Small intestine (tissue), 7 donors: ENCODE data around the gene TOM1L2. TPM values are rescaled to one million over a fixed set of nuclear protein-coding genes. Genes with fewer than 3 reads are reported as not detected.
"Not testable (repeated sequence)": the region's sequence is repeated elsewhere in the genome, so short reads cannot be mapped to it uniquely, and the experiment has no call there.

ENCODE experiments used
- DNase-seq, 2 donors: peaks; one replicate each; pipeline versions ENCODE4 v3.0.0 to v3.0.0-alpha.2; 2013
- FAIRE-seq: peaks from 2 replicates; lab custom pipeline; 2012; peaks lifted over from hg19 to GRCh38; lab: Jason Lieb, UNC
- H3K27ac ChIP-seq, 3 donors: one replicate each; pipeline ENCODE4 v1.5.1; 2013; ENCODE audit warnings: low read length in 2 of 3, mild to moderate bottlenecking in 2 of 3, control low read depth in 1 of 3, inconsistent platforms in 1 of 3, low read depth in 1 of 3, moderate library complexity in 1 of 3
- H3K27me3 ChIP-seq, 3 donors: one replicate each; pipeline ENCODE4 v1.6.1; 2013; ENCODE audit warnings: low read length in 3 of 3, inconsistent platforms in 1 of 3; ENCODE audit not compliant: control insufficient read depth in 3 of 3, insufficient read depth in 3 of 3
- H3K36me3 ChIP-seq, 3 donors: one replicate each; pipeline ENCODE4 v1.6.1; 2013; ENCODE audit warnings: low read length in 3 of 3, inconsistent platforms in 1 of 3, low read depth in 1 of 3, mild to moderate bottlenecking in 1 of 3, moderate library complexity in 1 of 3; ENCODE audit not compliant: control insufficient read depth in 3 of 3, insufficient read depth in 2 of 3
- H3K4me1 ChIP-seq, 3 donors: one replicate each; pipeline ENCODE4 v1.6.1; 2013; ENCODE audit warnings: low read length in 2 of 3, inconsistent platforms in 1 of 3, low read depth in 1 of 3, mild to moderate bottlenecking in 1 of 3, moderate library complexity in 1 of 3; ENCODE audit not compliant: control insufficient read depth in 3 of 3, insufficient read depth in 2 of 3
- H3K4me3 ChIP-seq, 3 donors: one replicate each; pipeline ENCODE4 v1.5.1; 2013; ENCODE audit warnings: low read length in 3 of 3, control low read depth in 1 of 3, inconsistent platforms in 1 of 3, low read depth in 1 of 3, mild to moderate bottlenecking in 1 of 3, moderate library complexity in 1 of 3
- H3K9me3 ChIP-seq, 2 donors: one replicate each; pipeline ENCODE4 v1.6.1; 2013; ENCODE audit warnings: low read depth in 1 of 2, low read length in 1 of 2; ENCODE audit not compliant: control insufficient read depth in 2 of 2, insufficient read depth in 1 of 2
- WGBS, 3 donors: extraction: QIAGEN DNeasy Blood & Tissue Kit; methylation state at CpG; one replicate each; pipeline ENCODE4 v1.1.7; 2013; 5-methylcytosine and 5-hydroxymethylcytosine counted together
- polyA plus RNA-seq, 4 donors: library from polyadenylated mRNA; stranded (reverse) in 3 of 4; unstranded in 1 of 4; fragments of 200-250 nt in 3 of 4; fragments of 120-200 nt in 1 of 4; gene quantifications; one replicate each; pipeline versions ENCODE4 v1.2.1 to v1.2.3, GENCODE V29; 2013
- donor health status: healthy with polysubstance abuse.
- donor health status: control.
- donor health status: control.
- donor health status: Bipolar disorder and iron deficiency.
- donor health status: healthy.

TOM1L2 gene
- polyA plus RNA-seq, 4 donors: 14.3 to 26.6 (median 24.7) TPM

DNA sequence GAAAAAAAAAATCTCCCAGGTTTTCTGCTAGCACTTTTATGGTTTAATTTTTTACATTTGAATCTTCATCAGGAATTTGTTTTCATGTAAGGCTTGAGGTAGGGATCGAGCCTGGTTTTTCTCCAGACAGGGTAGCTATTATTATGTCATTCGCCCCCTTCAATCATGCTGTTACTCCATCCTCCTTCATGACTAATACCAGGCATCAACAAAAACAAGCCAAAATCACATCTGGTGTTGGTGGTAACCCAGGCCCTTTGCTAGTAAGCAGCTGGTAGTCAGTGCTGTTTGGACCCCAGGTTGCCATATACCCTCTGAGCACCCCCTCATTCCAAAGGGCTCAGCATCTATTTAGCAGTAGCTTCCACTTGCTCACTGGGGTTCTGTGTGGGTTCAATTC, 30.0 kb upstream of the TOM1L2 start:
- Histone ChIP-seq H3K36me3 (peaks cover 0 to 8% (median 4%) of the 10 kb centered on the region in 3 donors), H3K27me3 (no peaks in the 10 kb centered on the region), H3K9me3 (no peaks in the 10 kb centered on the region), H3K4me3 (no peak overlapping the region), H3K4me1 (peaks cover 0 to 11% (median 0%) of the 10 kb centered on the region in 3 donors), H3K27ac (no peak overlapping the region)
- WGBS, 3 donors: 94 to 100% (median 97%) methylated on average over 2 of the region's 2 CpGs
- DNase-seq: no peak
- FAIRE-seq: no peak

GRCh38 chr17:18000030-18000408, 27.8 kb upstream of the TOM1L2 start:
- no peak overlapping the region for H3K4me3 ChIP-seq
- DNase-seq (peak; percentile 54 to 80), FAIRE-seq (no peak)
- H3K27me3 ChIP-seq: no peaks in the 10 kb centered on the region
- WGBS, 3 donors: 17 to 54% (median 52%) methylated on average over 8 of the region's 8 CpGs
- peak overlapping the region in 1 of 3 donors; percentile 27 for H3K27ac ChIP-seq
- no peaks in the 10 kb centered on the region for H3K9me3 ChIP-seq
- peaks cover 0 to 11% (median 0%) of the 10 kb centered on the region in 3 donors for H3K4me1 ChIP-seq
- peaks cover 0 to 3% (median 0%) of the 10 kb centered on the region in 3 donors for H3K36me3 ChIP-seq

DNA sequence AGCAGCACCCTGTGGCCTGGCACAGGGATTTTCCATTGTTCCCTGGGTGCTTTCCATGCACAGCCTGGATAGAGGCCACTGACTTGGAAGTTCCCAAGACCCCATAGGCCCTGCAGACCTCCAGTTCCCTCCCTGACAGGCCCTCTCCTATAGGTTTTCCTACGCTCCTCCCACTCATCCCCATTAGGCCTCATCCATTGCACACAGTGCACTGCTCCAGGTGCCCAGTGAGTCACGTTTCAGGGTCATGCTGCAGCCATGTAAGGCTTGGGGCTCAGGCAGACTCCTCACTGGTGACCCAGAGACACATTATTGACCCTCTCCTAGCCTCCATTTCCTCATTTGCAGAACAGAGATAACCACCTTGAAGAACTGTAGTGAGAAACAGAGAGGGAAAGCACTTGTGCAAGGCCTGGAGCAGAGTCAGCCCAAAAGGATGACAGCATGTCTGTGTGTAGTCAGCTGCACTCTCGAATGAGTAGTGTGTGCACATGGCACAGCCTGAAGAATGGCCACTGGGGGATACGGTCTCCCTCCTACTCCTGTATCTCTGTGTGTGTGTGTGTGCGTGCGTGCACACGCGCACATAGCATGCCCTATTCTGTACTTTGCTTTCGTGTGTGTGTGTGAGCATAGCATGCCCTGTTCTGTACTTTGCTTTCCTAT, 27.3 kb upstream of the TOM1L2 start:
- 60 to 78% (median 75%) methylated on average over 9 of the region's 9 CpGs for WGBS, 3 donors
- Histone ChIP-seq H3K27ac (peak overlapping the region in 1 of 3 donors; percentile 27), H3K4me1 (peaks cover 0 to 11% (median 0%) of the 10 kb centered on the region in 3 donors), H3K36me3 (peaks cover 0 to 3% (median 0%) of the 10 kb centered on the region in 3 donors), H3K4me3 (no peak overlapping the region), H3K9me3 (no peaks in the 10 kb centered on the region), H3K27me3 (no peaks in the 10 kb centered on the region)
- DNase-seq (no peak), FAIRE-seq (no peak)

GRCh38 chr17:17998934-17999333, 26.7 kb upstream of the TOM1L2 start:
- no peak for FAIRE-seq

DNA sequence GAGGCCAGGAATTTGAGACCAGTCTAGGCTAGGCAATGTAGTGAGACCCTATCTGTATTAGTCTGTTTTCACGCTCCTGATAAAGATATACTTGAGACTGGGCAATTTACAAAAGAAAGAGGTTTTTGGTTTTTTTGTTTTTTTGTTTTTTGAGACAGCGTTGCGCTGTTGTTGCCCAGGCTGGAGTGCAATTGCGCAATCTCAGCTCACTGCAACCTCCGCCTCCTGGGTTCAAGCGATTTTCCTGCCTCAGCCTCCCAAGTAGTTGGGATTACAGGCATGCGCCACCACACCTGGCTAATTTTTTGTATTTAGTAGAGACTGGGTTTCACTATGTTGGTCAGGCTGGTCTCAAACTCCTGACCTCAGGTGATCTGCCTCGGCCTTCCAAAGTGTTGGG, 23.7 kb upstream of the TOM1L2 start:
- not testable (repeated sequence) for H3K27me3 ChIP-seq, H3K36me3 ChIP-seq, DNase-seq, H3K9me3 ChIP-seq, FAIRE-seq, H3K4me3 ChIP-seq, H3K27ac ChIP-seq
- WGBS, 3 donors: 94 to 98% (median 97%) methylated on average over 8 of the region's 8 CpGs
- peaks cover 0 to 11% (median 0%) of the 10 kb centered on the region in 3 donors for H3K4me1 ChIP-seq

More at GRCh38 chr17:17998934-17999333, 26.7 kb upstream of the TOM1L2 start:
- peaks cover 0 to 11% (median 0%) of the 10 kb centered on the region in 3 donors for H3K4me1 ChIP-seq
- H3K9me3 ChIP-seq: no peaks in the 10 kb centered on the region
- no peak overlapping the region for H3K27ac ChIP-seq
- no peak overlapping the region for H3K4me3 ChIP-seq
- 93 to 95% (median 95%) methylated on average over 8 of the region's 8 CpGs for WGBS, 3 donors
- DNase-seq: no peak
- H3K36me3 ChIP-seq: peaks cover 0 to 3% (median 0%) of the 10 kb centered on the region in 3 donors
- H3K27me3 ChIP-seq: no peaks in the 10 kb centered on the region

- Histone ChIP-seq H3K27me3 (no peaks in the 10 kb centered on the region), H3K4me3 (no peak overlapping the region), H3K36me3 (peaks cover 0 to 3% (median 0%) of the 10 kb centered on the region in 3 donors), H3K9me3 (no peaks in the 10 kb centered on the region), H3K27ac (no peak overlapping the region), H3K4me1 (peaks cover 0 to under 1% (median 0%) of the 10 kb centered on the region in 3 donors)
- DNase-seq (peak in 1 of 2 donors; percentile 16), FAIRE-seq (no peak)
- 65 to 73% (median 73%) methylated on average over 18 of the region's 18 CpGs for WGBS, 3 donors
Observed at GRCh38 chr17:17994271-17995069, 22.3 kb upstream of the TOM1L2 start.

DNA sequence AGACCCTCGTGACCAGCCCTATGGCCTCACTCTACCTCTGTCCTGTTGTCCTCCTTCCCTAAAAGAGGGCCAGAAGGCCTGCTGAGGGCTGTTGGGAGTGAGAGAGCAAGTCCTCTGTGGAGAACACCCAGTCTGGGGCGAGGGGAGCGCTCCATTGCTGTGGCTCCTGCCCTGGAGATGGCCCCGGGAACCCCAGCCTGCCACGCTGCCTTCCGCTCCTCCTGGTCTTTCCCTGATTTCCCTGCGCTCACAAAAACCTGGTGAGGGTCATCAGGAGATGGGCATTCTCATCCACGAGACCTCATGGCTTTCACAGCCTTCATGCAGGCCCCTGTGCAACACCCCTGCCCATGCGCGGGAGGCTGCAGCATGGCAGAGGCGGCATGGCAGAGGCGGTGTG, 21.7 kb upstream of the TOM1L2 start:
- no peak overlapping the region for H3K27ac ChIP-seq
- no peaks in the 10 kb centered on the region for H3K27me3 ChIP-seq
- no peaks in the 10 kb centered on the region for H3K4me1 ChIP-seq
- WGBS, 3 donors: 89 to 95% (median 95%) methylated on average over 12 of the region's 12 CpGs
- no peak for FAIRE-seq
- DNase-seq: no peak
- H3K36me3 ChIP-seq: peaks cover 0 to 3% (median 0%) of the 10 kb centered on the region in 3 donors
- no peak overlapping the region for H3K4me3 ChIP-seq
- no peaks in the 10 kb centered on the region for H3K9me3 ChIP-seq

DNA sequence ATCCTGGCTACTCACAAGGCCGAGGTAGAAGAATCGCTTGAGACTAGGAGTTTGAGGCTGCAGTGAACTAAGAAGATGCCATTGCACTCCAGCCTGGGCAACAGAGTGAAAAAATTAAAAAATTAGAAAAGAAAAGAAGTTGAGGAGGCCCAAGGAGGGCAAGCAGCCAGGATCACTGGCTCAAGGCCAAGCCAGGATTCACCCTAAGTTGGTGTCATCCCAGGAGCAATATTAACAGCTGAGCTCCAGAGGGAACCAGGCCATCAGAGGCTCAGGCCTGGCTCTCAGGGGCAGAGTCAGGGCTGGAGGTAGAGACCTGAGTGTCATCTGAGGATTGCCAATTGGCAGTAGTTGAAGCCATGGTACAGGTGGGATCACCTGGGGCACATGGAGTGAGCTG, 21.2 kb upstream of the TOM1L2 start:
- no peak overlapping the region for H3K27ac ChIP-seq
- 89 to 93% (median 91%) methylated on average over 2 of the region's 2 CpGs for WGBS, 3 donors
- peaks cover 0 to 3% (median 0%) of the 10 kb centered on the region in 3 donors for H3K36me3 ChIP-seq
- FAIRE-seq (no peak), DNase-seq (no peak)
- H3K4me1 ChIP-seq: no peaks in the 10 kb centered on the region
- no peaks in the 10 kb centered on the region for H3K27me3 ChIP-seq
- no peak overlapping the region for H3K4me3 ChIP-seq
- no peaks in the 10 kb centered on the region for H3K9me3 ChIP-seq
